PC-9 (cell line): ENCODE results near the gene NEUROD6. TPM values are rescaled to one million over a fixed set of nuclear protein-coding genes. Genes with fewer than 3 reads are reported as not detected.

Experiments used
- BruUV-seq: library from RNA; stranded (reverse); fragments of 400-500 nt; replicated peaks from 2 replicates; lab custom pipeline; 2021; lab: Mats Ljungman, UMichigan
- CTCF ChIA-PET: fragments of 300-600 bp; sonication (Branson Sonifier 250); formaldehyde crosslinking; loops from one replicate; lab custom pipeline; 2022; ENCODE audit warnings: antibody characterized with exemption; lab: Charles Lee
- POLR2A ChIA-PET: fragments of 300-600 bp; sonication (Branson Sonifier 250); formaldehyde crosslinking; loops from one replicate; lab custom pipeline; 2022; ENCODE audit warnings: antibody characterized with exemption; ENCODE audit not compliant: unreplicated experiment; lab: Charles Lee
- DNase-seq, 2 experiments: peaks; one replicate each; pipeline versions ENCODE4 v3.0.0 to v3.0.0-alpha.2; 2015 to 2022; ENCODE audit warnings: mixed read lengths in 1 of 2
- H2AFZ ChIP-seq: fragments of 200-600 bp; sonication (generic); 2 replicates; pipeline ENCODE4 v1.8.1; 2017; ENCODE audit warnings: antibody characterized with exemption
- H3F3A ChIP-seq: fragments of 200-600 bp; sonication (generic); 2 replicates; pipeline ENCODE4 v1.8.1; 2017; ENCODE audit warnings: antibody characterized with exemption, mild to moderate bottlenecking, low read depth; ENCODE audit not compliant: insufficient read depth
- H3K27ac ChIP-seq: fragments of 200-600 bp; sonication (generic); 2 replicates; pipeline ENCODE4 v1.6.1; 2016; ENCODE audit warnings: mixed run types
- H3K27me3 ChIP-seq: fragments of 200-600 bp; sonication (generic); 2 replicates; pipeline ENCODE4 v1.6.1; 2016; ENCODE audit warnings: low read depth, mixed run types; ENCODE audit not compliant: insufficient read depth
- H3K36me3 ChIP-seq: fragments of 200-600 bp; sonication (generic); 2 replicates; pipeline ENCODE4 v1.6.1; 2016; ENCODE audit warnings: low read depth, mixed run types
- H3K4me1 ChIP-seq: fragments of 200-600 bp; sonication (generic); replicated peaks from 2 replicates; pipeline ENCODE4 v1.6.1; 2016; ENCODE audit warnings: mixed run types; ENCODE audit not compliant: insufficient read depth
- H3K4me2 ChIP-seq: fragments of 200-600 bp; sonication (generic); 2 replicates; pipeline ENCODE4 v1.6.1; 2017; ENCODE audit warnings: mixed run types
- H3K4me3 ChIP-seq: fragments of 200-600 bp; sonication (generic); 2 replicates; pipeline ENCODE4 v1.6.1; 2016; ENCODE audit warnings: mixed run types
- H3K79me2 ChIP-seq: fragments of 200-600 bp; sonication (generic); 2 replicates; pipeline ENCODE4 v1.6.1; 2017; ENCODE audit warnings: low read depth, mixed run types
- H3K9me2 ChIP-seq: fragments of 200-600 bp; sonication (generic); 2 replicates; pipeline ENCODE4 v1.8.1; 2017; ENCODE audit warnings: mild to moderate bottlenecking; ENCODE audit not compliant: insufficient read depth
- H3K9me3 ChIP-seq: fragments of 200-600 bp; sonication (generic); 2 replicates; pipeline ENCODE4 v1.8.1; 2016; ENCODE audit warnings: low read depth; ENCODE audit not compliant: insufficient read depth
- H4K20me1 ChIP-seq: fragments of 200-600 bp; sonication (generic); 2 replicates; pipeline ENCODE4 v1.8.1; 2017; ENCODE audit not compliant: insufficient read depth
- CTCF ChIP-seq: fragments of 200-600 bp; sonication (generic); conservative IDR thresholded peaks from 2 replicates; pipeline ENCODE4 v1.6.1; 2017; ENCODE audit warnings: mixed run types, antibody characterized with exemption, mild to moderate bottlenecking, moderate library complexity
- EZH2 ChIP-seq: fragments of 200-600 bp; sonication (generic); IDR thresholded peaks from 2 replicates; pipeline ENCODE4 v1.8.0; 2017; ENCODE audit warnings: antibody characterized with exemption, low read depth
- intact Hi-C: fragments of 100-400 bp; cut with micrococcal nuclease; formaldehyde crosslinking; loops from one replicate; pipeline ENCODE4 v1.10.0; 2022; ENCODE audit not compliant: unreplicated experiment
- total RNA-seq: library from RNA; stranded (reverse); gene quantifications from 2 replicates; pipeline ENCODE4 v1.2.3, GENCODE V29; 2021

NEUROD6 gene
- total RNA-seq, 1 experiment from 2014 or later: not detected

GRCh38 chr7:31315758-31316157 is 24.8 kb downstream of the NEUROD6 start:
- POLR2A ChIA-PET: no interaction called here

GRCh38 chr7:31314781-31315180 is 25.7 kb downstream of the NEUROD6 start:
- Histone ChIP-seq H3K4me3 (no peak overlapping the region), H3K9me3 (no peaks in the 10 kb centered on the region), H3K27ac (no peak overlapping the region), H3F3A (no peaks in the 10 kb centered on the region), H3K9me2 (no peaks in the 10 kb centered on the region), H3K36me3 (no peaks in the 10 kb centered on the region), H3K4me1 (no peaks in the 10 kb centered on the region), H3K4me2 (no peak overlapping the region), H4K20me1 (no peaks in the 10 kb centered on the region), H3K79me2 (no peaks in the 10 kb centered on the region), H2AFZ (no peak overlapping the region), H3K27me3 (peaks cover 42% of the 10 kb centered on the region)
- DNase-seq: no peak
- CTCF ChIA-PET: no interaction called here
- POLR2A ChIA-PET: no interaction called here
- TF ChIP-seq CTCF: no peak
- TF ChIP-seq EZH2: no peak
- no TSS peak for BruUV-seq
- intact Hi-C loops: no loop called here

More at GRCh38 chr7:31315758-31316157, 24.8 kb downstream of the NEUROD6 start:
- intact Hi-C loops: no loop called here
- no peaks in the 10 kb centered on the region for H3K79me2 ChIP-seq
- BruUV-seq: no TSS peak
- no peaks in the 10 kb centered on the region for H3K4me1 ChIP-seq
- H3K9me2 ChIP-seq: no peaks in the 10 kb centered on the region
- no peak overlapping the region for H2AFZ ChIP-seq
- no peak overlapping the region for H3K27ac ChIP-seq
- no peaks in the 10 kb centered on the region for H3F3A ChIP-seq
- H3K9me3 ChIP-seq: no peaks in the 10 kb centered on the region
- no peak for DNase-seq
- H4K20me1 ChIP-seq: no peaks in the 10 kb centered on the region
- H3K4me2 ChIP-seq: no peak overlapping the region
- no peak for TF ChIP-seq EZH2
- no peak for TF ChIP-seq CTCF
- H3K4me3 ChIP-seq: no peak overlapping the region
- CTCF ChIA-PET: no interaction called here
- no peaks in the 10 kb centered on the region for H3K36me3 ChIP-seq
- H3K27me3 ChIP-seq: peaks cover 32% of the 10 kb centered on the region

GRCh38 chr7:31312889-31313288 is 27.6 kb downstream of the NEUROD6 start:
- Histone ChIP-seq H3K4me3 (no peak overlapping the region), H3K27ac (no peak overlapping the region), H3K9me3 (no peaks in the 10 kb centered on the region), H2AFZ (no peak overlapping the region), H3K79me2 (no peaks in the 10 kb centered on the region), H3F3A (no peaks in the 10 kb centered on the region), H3K27me3 (peaks cover 57% of the 10 kb centered on the region), H3K9me2 (no peaks in the 10 kb centered on the region), H3K4me2 (no peak overlapping the region), H3K4me1 (no peaks in the 10 kb centered on the region), H3K36me3 (no peaks in the 10 kb centered on the region), H4K20me1 (no peaks in the 10 kb centered on the region)
- intact Hi-C loops: no loop called here
- no peak for DNase-seq
- BruUV-seq: no TSS peak
- POLR2A ChIA-PET: no interaction called here
- TF ChIP-seq CTCF: no peak
- TF ChIP-seq EZH2: no peak
- CTCF ChIA-PET: no interaction called here
